ENCODE results near the gene HECTD4.

GRCh38 chr12:112370868-112371510 is 11.2 kb downstream of the HECTD4 start:
- TF ChIP-seq CTCF (IDR thresholded peaks at IDR 0.05) (no peak), POLR2AphosphoS5 (IDR thresholded peaks at IDR 0.05) (no peak), EP300 (IDR thresholded peaks at IDR 0.05) (no peak), POLR2A (IDR thresholded peaks at IDR 0.05) (no peak)

Measured in suprapubic skin (tissue), 4 donors.